A673 (cell line): ENCODE results near the gene NEK7. TPM values are rescaled to one million over a fixed set of nuclear protein-coding genes. Genes with fewer than 3 reads are reported as not detected.

ENCODE experiments used
- BruUV-seq: library from RNA; stranded (reverse); fragments of 400-500 nt; replicated peaks from 2 replicates; lab custom pipeline; 2021; lab: Mats Ljungman, UMichigan
- CTCF ChIA-PET: fragments of 300-600 bp; sonication (Branson Sonifier 250); formaldehyde crosslinking; loops from one replicate; lab custom pipeline; 2022; ENCODE audit warnings: antibody characterized with exemption; lab: Charles Lee
- POLR2A ChIA-PET: fragments of 300-600 bp; sonication (Branson Sonifier 250); formaldehyde crosslinking; loops from one replicate; lab custom pipeline; 2022; ENCODE audit warnings: antibody characterized with exemption; ENCODE audit not compliant: low non-redundant PET; lab: Charles Lee
- DNase-seq: peaks from one replicate; pipeline ENCODE4 v3.0.0-alpha.2; 2015; ENCODE audit warnings: low spot score
- H3K27ac ChIP-seq: fragments of 200-600 bp; sonication (generic); 2 replicates; pipeline ENCODE4 v1.5.1; 2016; ENCODE audit warnings: mixed run types, low read depth, mild to moderate bottlenecking, mixed read lengths, antibody characterized with exemption, low read length; ENCODE audit not compliant: poor library complexity, severe bottlenecking
- H3K27me3 ChIP-seq: fragments of 200-600 bp; sonication (generic); replicated peaks from 2 replicates; pipeline ENCODE4 v1.6.1; 2017; ENCODE audit warnings: mixed run types, low read depth, mild to moderate bottlenecking, mixed read lengths, antibody characterized with exemption, low read length; ENCODE audit not compliant: insufficient read depth, poor library complexity
- H3K36me3 ChIP-seq: fragments of 200-600 bp; sonication (generic); 2 replicates; pipeline ENCODE4 v1.6.1; 2016; ENCODE audit warnings: mixed run types, mild to moderate bottlenecking, mixed read lengths, antibody characterized with exemption, low read length; ENCODE audit not compliant: insufficient read depth, poor library complexity, severe bottlenecking
- H3K4me1 ChIP-seq: fragments of 200-600 bp; sonication (generic); 2 replicates; pipeline ENCODE4 v1.6.1; 2017; ENCODE audit warnings: mixed run types, mild to moderate bottlenecking, mixed read lengths, antibody characterized with exemption, low read length; ENCODE audit not compliant: insufficient read depth, poor library complexity, severe bottlenecking
- H3K4me3 ChIP-seq: fragments of 200-600 bp; sonication (generic); 2 replicates; pipeline ENCODE4 v1.5.1; 2016; ENCODE audit warnings: low read depth, mixed run types, mild to moderate bottlenecking, mixed read lengths, low read length; ENCODE audit not compliant: poor library complexity, severe bottlenecking
- H3K9me3 ChIP-seq: fragments of 200-600 bp; sonication (generic); 2 replicates; pipeline ENCODE4 v1.6.1; 2016; ENCODE audit warnings: mixed run types, low read depth, mild to moderate bottlenecking, mixed read lengths, antibody characterized with exemption, low read length; ENCODE audit not compliant: poor library complexity, severe bottlenecking
- EZH2 ChIP-seq: fragments of 200-600 bp; sonication (generic); IDR thresholded peaks from 2 replicates; pipeline ENCODE4 v1.6.1; 2017; ENCODE audit warnings: borderline replicate concordance, low read depth, mild to moderate bottlenecking, mixed read lengths, antibody characterized with exemption, low read length; ENCODE audit not compliant: poor library complexity, severe bottlenecking
- intact Hi-C: fragments of 100-400 bp; cut with micrococcal nuclease; formaldehyde crosslinking; loops from one replicate; pipeline ENCODE4 v1.10.0; 2022; ENCODE audit not compliant: unreplicated experiment
- total RNA-seq: library from RNA; stranded (reverse); gene quantifications from 2 replicates; pipeline ENCODE4 v1.2.3, GENCODE V29; 2021
- TF ChIP-seq, protein P1 (sequence below): fragments of 300-800, 200-600 bp; sonication (generic); conservative IDR thresholded peaks from 2 replicates; pipeline ENCODE4 v1.5.1; 2017; ENCODE audit warnings: low read depth, mild to moderate bottlenecking, antibody characterized with exemption, low read length, moderate library complexity, mixed read lengths

Gene NEK7
- total RNA-seq, 1 experiment from 2014 or later = 18.6 TPM

GRCh38 chr1:198178615-198179014 lies 21.8 kb downstream of the NEK7 start:
- ChIA-PET CTCF (no interaction called here), POLR2A (no interaction called here)
- no TSS peak for BruUV-seq
- no peaks in the 10 kb centered on the region for H3K9me3 ChIP-seq
- H3K36me3 ChIP-seq = no peaks in the 10 kb centered on the region
- H3K27me3 ChIP-seq = no peaks in the 10 kb centered on the region
- TF ChIP-seq, protein P1, sequence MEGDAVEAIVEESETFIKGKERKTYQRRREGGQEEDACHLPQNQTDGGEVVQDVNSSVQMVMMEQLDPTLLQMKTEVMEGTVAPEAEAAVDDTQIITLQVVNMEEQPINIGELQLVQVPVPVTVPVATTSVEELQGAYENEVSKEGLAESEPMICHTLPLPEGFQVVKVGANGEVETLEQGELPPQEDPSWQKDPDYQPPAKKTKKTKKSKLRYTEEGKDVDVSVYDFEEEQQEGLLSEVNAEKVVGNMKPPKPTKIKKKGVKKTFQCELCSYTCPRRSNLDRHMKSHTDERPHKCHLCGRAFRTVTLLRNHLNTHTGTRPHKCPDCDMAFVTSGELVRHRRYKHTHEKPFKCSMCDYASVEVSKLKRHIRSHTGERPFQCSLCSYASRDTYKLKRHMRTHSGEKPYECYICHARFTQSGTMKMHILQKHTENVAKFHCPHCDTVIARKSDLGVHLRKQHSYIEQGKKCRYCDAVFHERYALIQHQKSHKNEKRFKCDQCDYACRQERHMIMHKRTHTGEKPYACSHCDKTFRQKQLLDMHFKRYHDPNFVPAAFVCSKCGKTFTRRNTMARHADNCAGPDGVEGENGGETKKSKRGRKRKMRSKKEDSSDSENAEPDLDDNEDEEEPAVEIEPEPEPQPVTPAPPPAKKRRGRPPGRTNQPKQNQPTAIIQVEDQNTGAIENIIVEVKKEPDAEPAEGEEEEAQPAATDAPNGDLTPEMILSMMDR = no peak
- TF ChIP-seq EZH2 = no peak
- H3K4me3 ChIP-seq = no peak overlapping the region
- no peaks in the 10 kb centered on the region for H3K4me1 ChIP-seq
- intact Hi-C loops = no loop called here
- DNase-seq = no peak
- no peak overlapping the region for H3K27ac ChIP-seq

DNA sequence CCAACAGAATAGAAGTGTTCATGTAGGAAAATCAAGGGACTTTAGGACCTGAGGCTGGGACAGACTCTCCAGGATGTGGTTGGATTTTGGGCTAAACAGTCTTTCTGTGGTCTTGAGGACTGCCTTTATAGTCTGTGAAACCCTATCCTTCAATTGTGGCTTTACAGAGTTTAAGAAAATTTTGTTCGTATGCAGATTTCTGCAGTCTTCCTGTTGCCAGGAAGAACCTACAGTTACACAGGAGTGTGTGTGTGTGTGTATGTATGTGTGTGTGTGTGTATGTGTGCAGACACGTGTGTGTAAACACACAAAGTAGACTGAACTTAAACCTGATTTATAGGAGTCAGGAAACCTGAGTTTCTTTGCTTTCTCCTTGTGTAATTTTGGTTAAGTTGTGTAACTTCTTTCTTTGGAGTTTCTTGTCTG lies 22.8 kb downstream of the NEK7 start:
- BruUV-seq = no TSS peak
- DNase-seq = no peak
- ChIA-PET CTCF (no interaction called here), POLR2A (no interaction called here)
- Histone ChIP-seq H3K4me3 (no peak overlapping the region), H3K27me3 (no peaks in the 10 kb centered on the region), H3K36me3 (no peaks in the 10 kb centered on the region), H3K9me3 (no peaks in the 10 kb centered on the region), H3K27ac (no peak overlapping the region), H3K4me1 (no peaks in the 10 kb centered on the region)
- no peak for TF ChIP-seq EZH2
- TF ChIP-seq, protein P1 = no peak
- intact Hi-C loops = no loop called here

DNA sequence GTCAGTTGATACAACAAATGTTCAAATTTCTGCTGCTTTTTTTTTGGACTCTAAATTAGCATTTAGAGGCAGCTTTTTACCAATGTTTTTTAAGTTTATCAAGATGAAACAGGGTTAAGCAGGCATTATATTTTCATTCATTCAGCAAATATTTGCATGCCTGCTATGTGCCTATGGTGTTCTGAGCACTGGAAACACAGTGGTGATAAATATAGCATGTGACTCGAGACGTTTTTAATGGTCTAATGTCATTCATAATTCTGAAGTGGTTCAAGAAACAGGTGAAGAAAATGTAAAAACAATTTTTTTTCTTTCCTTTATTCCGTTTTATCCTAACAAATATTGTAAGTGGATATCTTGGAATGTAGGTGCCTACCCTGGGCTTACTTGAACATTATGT lies 26.8 kb downstream of the NEK7 start:
- ChIA-PET CTCF (no interaction called here), POLR2A (no interaction called here)
- Histone ChIP-seq H3K36me3 (no peaks in the 10 kb centered on the region), H3K4me1 (no peaks in the 10 kb centered on the region), H3K9me3 (no peaks in the 10 kb centered on the region), H3K27me3 (no peaks in the 10 kb centered on the region), H3K27ac (no peak overlapping the region), H3K4me3 (no peak overlapping the region)
- BruUV-seq = no TSS peak
- no peak for DNase-seq
- TF ChIP-seq, protein P1 = no peak
- no peak for TF ChIP-seq EZH2
- intact Hi-C loops = no loop called here
